ENCODE measurements around the gene NABP1.
"Not testable (repeated sequence)": the region's sequence is repeated elsewhere in the genome, so short reads cannot be mapped to it uniquely, and the experiment has no call there.

The NABP1 gene

GRCh38 chr2:191677646-191678436 lies at the start of gene NABP1:
Gene NABP1, plus strand, starts transcription at chr2:191678136. Its CDS starts 479 bp downstream, at chr2:191678615.
- peak; percentile 98 for DNase-seq

GRCh38 chr2:191629001-191629453 lies 48.9 kb upstream of the NABP1 start:
- DNase-seq, result no peak

GRCh38 chr2:191629976-191630712 lies 47.8 kb upstream of the NABP1 start:
- no peak for DNase-seq

- no peak for DNase-seq
Measured at GRCh38 chr2:191631754-191632153, 46.2 kb upstream of the NABP1 start.

GRCh38 chr2:191632426-191632825 lies 45.5 kb upstream of the NABP1 start:
- no peak for DNase-seq

- DNase-seq, result no peak
Measured at GRCh38 chr2:191634791-191635190, 43.1 kb upstream of the NABP1 start.

DNA sequence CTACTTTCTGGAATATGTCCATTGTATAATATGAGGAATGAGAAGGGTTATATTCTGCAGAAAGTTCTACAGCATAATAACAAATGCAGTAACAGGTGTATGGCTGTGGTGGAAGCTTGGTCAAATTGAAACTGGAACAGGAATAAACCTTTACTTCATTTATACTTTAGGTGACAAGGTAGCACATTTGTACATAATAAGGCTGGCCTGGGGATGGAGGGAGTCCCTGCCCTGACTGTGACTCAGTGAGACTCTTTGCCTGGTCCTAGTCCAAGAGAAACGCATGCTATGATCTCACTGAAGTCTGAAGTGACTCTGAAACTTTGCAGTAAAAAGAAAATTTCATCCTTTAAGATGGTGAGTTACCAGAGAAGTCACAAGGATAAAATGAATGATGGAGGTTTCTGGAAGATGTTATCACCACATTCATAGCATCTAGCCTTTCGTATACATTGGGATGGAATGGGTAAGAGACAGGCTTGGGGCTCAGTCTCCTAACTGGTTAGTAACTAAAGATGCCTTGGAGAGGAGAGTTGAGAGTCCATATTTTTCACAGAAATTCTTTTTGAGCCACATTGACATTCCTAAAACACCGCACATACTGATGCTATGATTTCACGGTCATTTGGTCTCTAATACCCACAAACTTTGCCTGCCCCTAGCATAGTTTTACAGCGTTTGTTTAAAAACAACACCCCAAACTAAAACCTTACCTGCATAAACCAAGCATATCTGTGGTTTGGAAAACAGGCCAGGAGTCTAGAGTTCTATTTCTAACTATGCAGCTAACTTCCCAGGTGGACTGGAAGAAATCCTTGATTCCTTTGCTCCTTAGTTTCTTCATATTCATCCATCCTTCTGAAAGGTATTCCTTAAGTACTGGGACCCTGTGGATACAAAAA lies 42.4 kb upstream of the NABP1 start:
- no peak for DNase-seq

- DNase-seq, result no peak
Measured at GRCh38 chr2:191636235-191636543, 41.7 kb upstream of the NABP1 start.

GRCh38 chr2:191636586-191636985 lies 41.4 kb upstream of the NABP1 start:
- no peak for DNase-seq

GRCh38 chr2:191637182-191638078 lies 40.5 kb upstream of the NABP1 start:
- DNase-seq, result no peak

- no peak for DNase-seq
Measured at GRCh38 chr2:191638079-191638801, 39.7 kb upstream of the NABP1 start.

GRCh38 chr2:191638802-191639172 lies 39.1 kb upstream of the NABP1 start:
- DNase-seq, result no peak

- DNase-seq, result no peak
Measured at GRCh38 chr2:191641609-191642008, 36.3 kb upstream of the NABP1 start.

- no peak for DNase-seq
Measured at GRCh38 chr2:191642541-191642940, 35.4 kb upstream of the NABP1 start.

DNA sequence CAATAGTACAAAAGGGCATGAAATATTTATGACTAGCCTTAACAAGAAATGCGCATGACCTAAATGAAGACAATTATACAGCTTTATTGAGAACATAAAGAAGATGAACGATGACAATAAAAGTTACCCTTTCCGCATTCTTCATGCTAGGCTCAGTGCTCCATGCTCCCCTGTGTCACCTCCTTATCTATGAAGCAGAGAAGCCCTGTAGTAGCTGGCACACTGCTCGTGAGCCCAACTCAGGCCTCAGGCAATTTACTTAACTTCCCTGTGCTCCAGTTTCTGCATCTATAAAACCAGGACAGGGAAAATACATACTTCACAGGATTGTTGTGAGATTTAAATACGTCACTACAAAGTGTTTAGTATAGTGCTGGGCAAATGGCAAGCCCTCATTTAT lies 34.5 kb upstream of the NABP1 start:
- no peak for DNase-seq

DNA sequence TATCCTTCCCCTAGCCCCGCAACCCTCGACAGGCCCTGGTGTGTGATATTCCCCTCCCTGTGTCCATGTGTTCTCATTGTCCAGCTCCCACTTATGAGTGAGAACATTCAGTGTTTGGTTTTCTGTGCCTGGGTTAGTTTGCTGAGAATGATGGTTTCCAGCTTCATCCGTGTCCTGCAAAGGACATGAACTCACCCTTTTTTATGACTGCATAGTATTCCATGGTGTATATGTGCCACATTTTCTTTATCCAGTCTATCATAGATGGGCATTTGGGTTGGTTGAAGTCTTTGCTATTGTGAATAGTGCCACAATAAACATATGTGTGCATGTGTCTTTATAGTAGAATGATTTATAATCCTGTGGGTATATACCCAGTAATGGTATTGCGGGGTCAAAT lies 33.3 kb upstream of the NABP1 start:
- DNase-seq, result not testable (repeated sequence)

- DNase-seq, result no peak
Measured at GRCh38 chr2:191645032-191645431, 32.9 kb upstream of the NABP1 start.

DNA sequence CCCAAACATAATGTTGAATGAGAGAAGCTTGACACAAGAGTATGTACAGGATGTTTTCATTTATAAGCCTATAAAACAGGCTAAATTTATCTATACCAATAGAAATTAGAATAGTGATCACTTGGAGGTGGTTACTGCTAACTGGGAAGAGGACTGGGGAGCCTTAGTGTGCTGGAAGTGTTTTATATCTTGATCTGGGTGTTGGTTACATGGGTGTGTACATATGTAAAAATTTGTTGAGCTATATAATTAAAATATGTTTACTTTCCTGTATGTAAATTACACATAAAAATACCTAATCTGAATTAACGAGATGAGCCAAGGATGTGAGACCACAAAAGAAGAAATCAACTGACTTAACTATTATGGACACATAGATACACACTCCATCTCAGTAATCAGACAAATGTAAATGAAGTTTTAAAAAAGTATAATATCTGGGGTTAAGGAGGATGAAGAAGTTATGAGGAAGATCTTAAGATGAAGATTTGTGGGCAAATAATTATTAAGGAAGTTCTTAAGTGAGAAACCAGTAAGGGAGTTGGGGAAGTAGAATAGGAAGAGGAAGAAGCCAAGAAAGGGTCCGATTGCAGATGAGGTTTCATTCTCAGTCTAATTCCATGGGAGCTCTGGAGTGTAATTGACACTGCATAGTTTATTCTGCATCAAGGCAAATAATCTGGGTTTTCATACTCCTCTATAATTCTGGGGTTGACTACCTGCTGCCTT lies 32.3 kb upstream of the NABP1 start:
- DNase-seq, result no peak

DNA sequence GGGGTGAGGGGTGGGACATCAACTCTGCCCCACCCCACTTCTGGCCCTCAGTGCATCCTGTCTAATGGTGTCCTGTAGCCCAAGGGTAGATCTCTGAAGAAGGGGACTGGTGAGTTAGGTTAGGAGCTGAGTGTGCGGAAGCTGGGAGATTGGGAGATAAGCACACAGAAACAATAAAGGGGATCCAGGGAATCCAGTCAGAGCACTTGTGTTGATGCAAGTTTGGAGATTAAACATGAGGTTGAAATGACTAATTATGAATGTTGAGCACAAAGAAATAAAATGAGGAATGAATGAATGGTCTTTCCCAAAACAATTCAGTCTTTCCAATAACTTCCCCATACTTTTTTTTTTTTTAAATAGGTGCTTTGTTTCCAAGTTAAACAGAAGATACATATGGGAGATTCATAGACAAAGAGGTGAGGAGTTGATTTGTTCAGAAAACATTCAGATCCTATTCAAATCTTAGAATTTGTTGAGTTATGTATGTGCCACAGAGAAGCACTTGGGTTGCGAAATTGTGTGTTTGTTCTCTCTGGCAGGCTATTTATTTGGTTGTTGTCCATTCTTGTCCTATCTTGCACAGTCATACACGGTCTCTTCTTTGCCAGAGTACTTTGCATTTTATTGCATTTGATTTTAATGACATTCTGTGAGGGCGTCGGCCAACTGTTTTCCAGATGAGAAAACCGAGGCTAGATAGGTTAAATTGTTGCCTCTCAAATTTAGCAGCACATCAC lies 31.6 kb upstream of the NABP1 start:
- DNase-seq, result no peak

- DNase-seq, result no peak
Measured at GRCh38 chr2:191649519-191649918, 28.4 kb upstream of the NABP1 start.

Data from activated T-cell treated with anti-CD3 and anti-CD28 coated beads for 4 hours (primary cell).